K562 (cell line): ENCODE measurements around the gene NCCRP1. TPM values are rescaled to one million over a fixed set of nuclear protein-coding genes. Genes with fewer than 3 reads are reported as not detected.

ENCODE experiments used
- ATAC-seq: fragments of 200-7000 bp; cut with Tn5 transposase; 3 replicates; pipeline ENCODE4 v1.9.1; 2020; ENCODE audit warnings: moderate library complexity
- BruUV-seq: library from RNA; stranded (reverse); fragments of 400-500 nt; replicated peaks from 2 replicates; lab custom pipeline; 2021; lab: Mats Ljungman, UMichigan
- CTCF ChIA-PET: fragments of 300-600 bp; formaldehyde crosslinking; extraction: SDS; loops from one replicate; lab custom pipeline; 2021; ENCODE audit warnings: low intra/inter-chr PET ratio; lab: Yijun Ruan, JAX
- POLR2A ChIA-PET: fragments of 300-600, 350-650 bp; sonication (Branson Sonifier 250); formaldehyde crosslinking; extraction: SDS; loops from one replicate; lab custom pipeline; 2021; ENCODE audit warnings: antibody characterized with exemption, inconsistent platforms; lab: Yijun Ruan, JAX
- DNase-seq, 4 experiments: peaks; one replicate each; pipeline versions ENCODE4 v3.0.0 to v3.0.0-alpha.2; 2011 to 2018; ENCODE audit warnings: low spot score in 3 of 4, mixed read lengths in 3 of 4; ENCODE audit errors: extremely low read depth in 1 of 4
- FAIRE-seq: peaks from 2 replicates; lab custom pipeline; 2011; peaks lifted over from hg19 to GRCh38; lab: Jason Lieb, UNC
- H2AFZ ChIP-seq: 2 replicates; pipeline ENCODE4 v1.6.0; 2011; ENCODE audit warnings: low read depth, low read length, control low read depth, inconsistent platforms
- H3K27ac ChIP-seq: fragments of 200-600 bp; 3 replicates; pipeline ENCODE4 v1.8.0; 2011; ENCODE audit warnings: low read depth, mild to moderate bottlenecking, control low read depth, inconsistent platforms, low read length, moderate library complexity, mixed read lengths; ENCODE audit errors: extremely low read depth
- H3K27me3 ChIP-seq, 2 experiments: fragments of 300-600 bp in 1 of 2; 2 replicates in 1 of 2; 3 replicates in 1 of 2; pipeline versions ENCODE4 v1.6.0 to v1.8.0; 2011; ENCODE audit warnings: inconsistent platforms in 2 of 2, low read length in 2 of 2, mild to moderate bottlenecking in 1 of 2, mixed read lengths in 1 of 2, moderate library complexity in 1 of 2; ENCODE audit not compliant: control insufficient read depth in 2 of 2, insufficient read depth in 2 of 2
- H3K36me3 ChIP-seq: fragments of 300-600 bp; 3 replicates; pipeline ENCODE4 v1.8.0; 2011; ENCODE audit warnings: mild to moderate bottlenecking, low read length, inconsistent platforms; ENCODE audit not compliant: control insufficient read depth, insufficient read depth
- H3K4me1 ChIP-seq, 2 experiments: fragments of 200-600 bp in 1 of 2; replicated peaks in 1 of 2; 2 replicates in 1 of 2; 3 replicates in 1 of 2; pipeline versions ENCODE4 v1.5.1 to v1.8.0; 2011; ENCODE audit warnings: inconsistent platforms in 2 of 2, low read length in 2 of 2, mild to moderate bottlenecking in 1 of 2, mixed read lengths in 1 of 2, moderate library complexity in 1 of 2; ENCODE audit not compliant: control insufficient read depth in 2 of 2, insufficient read depth in 2 of 2
- H3K4me2 ChIP-seq: 2 replicates; pipeline ENCODE4 v1.6.1; 2011; ENCODE audit warnings: low read length, control low read depth, inconsistent platforms, mixed read lengths; ENCODE audit not compliant: insufficient read depth
- H3K4me3 ChIP-seq: fragments of 200-600 bp; sonication (generic), shearing (Covaris generic); 2 replicates; pipeline ENCODE4 v1.5.1; 2016; ENCODE audit warnings: control low read depth, inconsistent platforms
- H3K79me2 ChIP-seq: fragments of 200-600 bp; 3 replicates; pipeline ENCODE4 v1.8.0; 2011; ENCODE audit warnings: low read length, inconsistent platforms; ENCODE audit not compliant: control insufficient read depth, insufficient read depth
- H3K9ac ChIP-seq, 2 experiments: 2 replicates each; pipeline versions ENCODE4 v1.6.0 to v1.6.1; 2011; ENCODE audit warnings: low read depth in 2 of 2, low read length in 2 of 2, control low read depth in 1 of 2, inconsistent platforms in 1 of 2, mild to moderate bottlenecking in 1 of 2, mixed read lengths in 1 of 2; ENCODE audit not compliant: insufficient read depth in 1 of 2
- H3K9me1 ChIP-seq: one replicate; pipeline ENCODE4 v1.6.0; 2011; ENCODE audit warnings: inconsistent platforms, mild to moderate bottlenecking, low read length, moderate library complexity; ENCODE audit not compliant: control insufficient read depth, insufficient read depth
- H3K9me3 ChIP-seq: replicated peaks from 2 replicates; pipeline ENCODE4 v1.5.1; 2011; ENCODE audit warnings: low read depth, low read length, inconsistent platforms; ENCODE audit not compliant: control insufficient read depth, insufficient read depth
- H4K20me1 ChIP-seq: replicated peaks from 2 replicates; pipeline ENCODE4 v1.6.1; 2011; ENCODE audit warnings: low read length, inconsistent platforms, mixed read lengths; ENCODE audit not compliant: control insufficient read depth, insufficient read depth
- POLR2G ChIP-seq: fragments of 200-400 bp; formaldehyde crosslinking; IDR thresholded peaks from 2 replicates; pipeline ENCODE4 v1.6.1; 2017; ENCODE audit warnings: low read depth, mild to moderate bottlenecking, antibody characterized with exemption, low read length, moderate library complexity
- ZNF444 ChIP-seq: fragments of 250-450 bp; sonication (Bioruptor Pico); IDR thresholded peaks from 2 replicates; pipeline ENCODE4 v1.4.0; 2020; ENCODE audit warnings: mild to moderate bottlenecking, moderate library complexity
- WGBS: fragments of 100-300 bp; shearing (Covaris generic); methylation state at CpG from one replicate; pipeline ENCODE4 v1.1.6; 2016; ENCODE audit warnings: low coverage, mixed read lengths; ENCODE audit not compliant: insufficient coverage; ENCODE audit errors: missing lambda C conversion rate; 5-methylcytosine and 5-hydroxymethylcytosine counted together
- in situ Hi-C: fragments of 300-500 bp; cut with MboI; formaldehyde crosslinking; loops from 4 replicates; pipeline ENCODE4 v1.15.0; 2018; ENCODE audit warnings: inconsistent platforms, mixed read lengths
- intact Hi-C: fragments of 100-400 bp; cut with micrococcal nuclease; formaldehyde crosslinking; loops from 2 replicates; pipeline ENCODE4 v1.14.2; 2022
- polyA plus RNA-seq, 8 experiments: library from polyadenylated mRNA; depleted of rRNA in 4 of 8; stranded (reverse) in 5 of 8; unstranded in 3 of 8; fragments of >200 nt; fragmentation: Nextera tagmentation in 2 of 8; fragmentation: Illumina TruSeq in 1 of 8; extraction: Ambion mirVana in 2 of 8; extraction: Trizol in 1 of 8; gene quantifications; 2 replicates each; pipeline versions ENCODE4 v1.2.1 to v1.2.3, GENCODE V29; 2011 to 2014; ENCODE audit warnings: inconsistent platforms in 1 of 8, missing spikeins in 1 of 8
- total RNA-seq, 7 experiments: library from RNA; depleted of rRNA in 6 of 7; stranded (reverse); fragments of >200 nt in 6 of 7; fragmentation: Illumina TruSeq in 2 of 7; extraction: Trizol in 2 of 7; gene quantifications; 2 replicates each; pipeline versions ENCODE4 v1.2.1 to v1.2.3, GENCODE V29; 2011 to 2021; ENCODE audit warnings: low replicate concordance in 1 of 7
- TF ChIP-seq, protein P1 (sequence below): fragments of 250-450 bp; sonication (Bioruptor Pico); IDR thresholded peaks from 2 replicates; pipeline ENCODE4 v1.4.0; 2020; ENCODE audit warnings: mild to moderate bottlenecking, moderate library complexity

The NCCRP1 gene
- total and polyA plus RNA-seq, 9 of the 15 experiments (the other 6 are each of a cell fraction or from before 2014, with no cell fraction given): 0.05 TPM; not detected in 8

DNA sequence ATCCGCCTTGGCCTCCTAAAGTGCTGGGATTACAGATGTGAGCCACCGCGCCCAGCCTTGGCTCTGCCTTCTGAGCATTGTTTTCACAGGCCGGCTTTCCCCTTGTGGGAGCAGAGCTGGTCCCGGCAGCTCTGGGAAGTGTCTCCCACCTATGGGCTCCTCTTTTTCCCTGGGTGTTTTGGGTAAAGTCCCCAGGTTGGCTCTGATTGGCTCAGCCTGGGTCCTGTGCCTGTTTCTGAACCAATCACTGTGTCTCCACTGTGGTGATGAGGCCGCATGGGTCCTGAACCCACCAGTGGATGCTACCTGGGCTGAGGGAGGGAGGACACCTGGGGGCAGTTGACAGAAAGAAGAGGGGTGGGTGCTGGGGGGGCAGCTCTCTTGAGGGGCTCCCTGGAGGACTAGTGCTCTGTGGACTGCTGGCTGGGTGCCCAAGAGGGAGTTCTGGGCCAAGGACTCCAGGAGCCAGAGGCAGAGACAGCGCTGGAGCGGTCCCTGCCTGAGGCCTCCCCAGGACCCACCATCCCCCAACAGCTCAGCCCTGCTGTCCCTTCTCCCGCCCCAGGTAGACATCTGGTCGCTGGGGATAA is 19.6 kb upstream of the NCCRP1 start:
- Histone ChIP-seq H3K27ac (no peak overlapping the region), H3K4me2 (no peak overlapping the region), H4K20me1 (no peaks in the 10 kb centered on the region), H2AFZ (no peak overlapping the region), H3K27me3 (no peaks in the 10 kb centered on the region), H3K79me2 (no peaks in the 10 kb centered on the region), H3K36me3 (peaks cover 49% of the 10 kb centered on the region; the same call in 2 of the 3 replicates), H3K9me1 (no peaks in the 10 kb centered on the region), H3K4me1 (peaks cover 0 to 34% of the 10 kb centered on the region in 2 experiments; a peak in 2 of 5 replicates), H3K9ac (no peak overlapping the region), H3K4me3 (no peak overlapping the region), H3K9me3 (no peaks in the 10 kb centered on the region)
- intact Hi-C loops: no loop called here
- in situ Hi-C loops: no loop called here
- no TSS peak for BruUV-seq
- CTCF ChIA-PET: no interaction called here
- ATAC-seq: peak; percentile 28; the same call in 1 of the 3 replicates
- no peak for DNase-seq
- TF ChIP-seq ZNF444 (CRISPR knock-in tag): no peak
- TF ChIP-seq, protein P1, sequence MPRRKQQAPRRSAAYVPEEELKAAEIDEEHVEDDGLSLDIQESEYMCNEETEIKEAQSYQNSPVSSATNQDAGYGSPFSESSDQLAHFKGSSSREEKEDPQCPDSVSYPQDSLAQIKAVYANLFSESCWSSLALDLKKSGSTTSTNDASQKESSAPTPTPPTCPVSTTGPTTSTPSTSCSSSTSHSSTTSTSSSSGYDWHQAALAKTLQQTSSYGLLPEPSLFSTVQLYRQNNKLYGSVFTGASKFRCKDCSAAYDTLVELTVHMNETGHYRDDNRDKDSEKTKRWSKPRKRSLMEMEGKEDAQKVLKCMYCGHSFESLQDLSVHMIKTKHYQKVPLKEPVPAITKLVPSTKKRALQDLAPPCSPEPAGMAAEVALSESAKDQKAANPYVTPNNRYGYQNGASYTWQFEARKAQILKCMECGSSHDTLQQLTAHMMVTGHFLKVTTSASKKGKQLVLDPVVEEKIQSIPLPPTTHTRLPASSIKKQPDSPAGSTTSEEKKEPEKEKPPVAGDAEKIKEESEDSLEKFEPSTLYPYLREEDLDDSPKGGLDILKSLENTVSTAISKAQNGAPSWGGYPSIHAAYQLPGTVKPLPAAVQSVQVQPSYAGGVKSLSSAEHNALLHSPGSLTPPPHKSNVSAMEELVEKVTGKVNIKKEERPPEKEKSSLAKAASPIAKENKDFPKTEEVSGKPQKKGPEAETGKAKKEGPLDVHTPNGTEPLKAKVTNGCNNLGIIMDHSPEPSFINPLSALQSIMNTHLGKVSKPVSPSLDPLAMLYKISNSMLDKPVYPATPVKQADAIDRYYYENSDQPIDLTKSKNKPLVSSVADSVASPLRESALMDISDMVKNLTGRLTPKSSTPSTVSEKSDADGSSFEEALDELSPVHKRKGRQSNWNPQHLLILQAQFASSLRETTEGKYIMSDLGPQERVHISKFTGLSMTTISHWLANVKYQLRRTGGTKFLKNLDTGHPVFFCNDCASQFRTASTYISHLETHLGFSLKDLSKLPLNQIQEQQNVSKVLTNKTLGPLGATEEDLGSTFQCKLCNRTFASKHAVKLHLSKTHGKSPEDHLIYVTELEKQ (CRISPR knock-in tag): no peak
- 0 out of 2 replicates have a peak, but pooled peaks have one; percentile 10 for TF ChIP-seq POLR2G
- POLR2A ChIA-PET: interaction anchor here (0.9 kb wide), 1 partner anchor 154 kb away, joined by 4 read pairs; no protein-coding TSS in a partner anchor
- WGBS: 90% methylated on average over 6 of the region's 10 CpGs
- no peak for FAIRE-seq
